Mononuclear cell (primary cell): ENCODE results near the gene LYPD8. TPM values are rescaled to one million over a fixed set of nuclear protein-coding genes. Genes with fewer than 3 reads are reported as not detected.

Experiments
- H3K27me3 ChIP-seq: 2 replicates; pipeline ENCODE4 v1.6.0; 2011; ENCODE audit warnings: low read length, control low read depth; ENCODE audit not compliant: insufficient read depth
- H3K4me1 ChIP-seq: 2 replicates; pipeline ENCODE4 v1.5.1; 2011; ENCODE audit warnings: mild to moderate bottlenecking, low read length, control low read depth; ENCODE audit not compliant: insufficient read depth
- H3K4me3 ChIP-seq: 2 replicates; pipeline ENCODE4 v1.5.1; 2011; ENCODE audit warnings: mild to moderate bottlenecking, low read length, moderate library complexity
- H3K9me3 ChIP-seq: 2 replicates; pipeline ENCODE4 v1.5.1; 2011; ENCODE audit warnings: low read depth, mild to moderate bottlenecking, control low read depth, low read length
- total RNA-seq: library from RNA; depleted of rRNA; stranded (reverse); fragments of >200 nt; gene quantifications from one replicate; pipeline ENCODE4 v1.2.3, GENCODE V29; 2012

Gene LYPD8
- total RNA-seq, 1 donor = not detected

GRCh38 chr1:248782416-248783141 is 27.0 kb upstream of the LYPD8 start:
- Histone ChIP-seq H3K27me3 (no peaks in the 10 kb centered on the region), H3K4me1 (peaks cover 21% of the 10 kb centered on the region), H3K9me3 (no peaks in the 10 kb centered on the region), H3K4me3 (no peak overlapping the region)

- peaks cover 3% of the 10 kb centered on the region for H3K4me1 ChIP-seq
- H3K9me3 ChIP-seq = no peaks in the 10 kb centered on the region
- no peak overlapping the region for H3K4me3 ChIP-seq
- no peaks in the 10 kb centered on the region for H3K27me3 ChIP-seq
Observed at GRCh38 chr1:248779350-248779749, 23.8 kb upstream of the LYPD8 start.

- Histone ChIP-seq H3K9me3 (no peaks in the 10 kb centered on the region), H3K4me3 (no peak overlapping the region), H3K27me3 (no peaks in the 10 kb centered on the region), H3K4me1 (peaks cover 3% of the 10 kb centered on the region)
Observed at GRCh38 chr1:248778906-248779305, 23.3 kb upstream of the LYPD8 start.

GRCh38 chr1:248776991-248777390 is 21.4 kb upstream of the LYPD8 start:
- H3K9me3 ChIP-seq = no peaks in the 10 kb centered on the region

GRCh38 chr1:248775441-248775840 is 19.9 kb upstream of the LYPD8 start:
- no peaks in the 10 kb centered on the region for H3K9me3 ChIP-seq
- no peak overlapping the region for H3K4me3 ChIP-seq
- no peaks in the 10 kb centered on the region for H3K4me1 ChIP-seq
- no peaks in the 10 kb centered on the region for H3K27me3 ChIP-seq

More at GRCh38 chr1:248776991-248777390, 21.4 kb upstream of the LYPD8 start:
- Histone ChIP-seq H3K4me1 (no peaks in the 10 kb centered on the region), H3K4me3 (no peak overlapping the region), H3K27me3 (no peaks in the 10 kb centered on the region)

- H3K4me1 ChIP-seq = no peaks in the 10 kb centered on the region
- no peaks in the 10 kb centered on the region for H3K9me3 ChIP-seq
- no peaks in the 10 kb centered on the region for H3K27me3 ChIP-seq
- H3K4me3 ChIP-seq = no peak overlapping the region
Observed at GRCh38 chr1:248759644-248760043, 4.1 kb upstream of the LYPD8 start.

GRCh38 chr1:248758352-248758751 is 2.8 kb upstream of the LYPD8 start:
- no peaks in the 10 kb centered on the region for H3K4me1 ChIP-seq
- H3K9me3 ChIP-seq = no peaks in the 10 kb centered on the region
- H3K4me3 ChIP-seq = no peak overlapping the region
- no peaks in the 10 kb centered on the region for H3K27me3 ChIP-seq

- H3K9me3 ChIP-seq = no peaks in the 10 kb centered on the region
- no peak overlapping the region for H3K4me3 ChIP-seq
- H3K27me3 ChIP-seq = no peaks in the 10 kb centered on the region
- H3K4me1 ChIP-seq = no peaks in the 10 kb centered on the region
Observed at GRCh38 chr1:248757784-248758195, 2.2 kb upstream of the LYPD8 start.

GRCh38 chr1:248756636-248757035 is 1.1 kb upstream of the LYPD8 start:
- Histone ChIP-seq H3K27me3 (no peaks in the 10 kb centered on the region), H3K4me1 (no peaks in the 10 kb centered on the region), H3K4me3 (no peak overlapping the region), H3K9me3 (no peaks in the 10 kb centered on the region)

- no peaks in the 10 kb centered on the region for H3K27me3 ChIP-seq
- H3K9me3 ChIP-seq = no peaks in the 10 kb centered on the region
- no peak overlapping the region for H3K4me3 ChIP-seq
- H3K4me1 ChIP-seq = peaks cover 3% of the 10 kb centered on the region
Observed at GRCh38 chr1:248756151-248756550, 592 bp upstream of the LYPD8 start.

GRCh38 chr1:248753708-248754280 is 1.8 kb downstream of the LYPD8 start:
- H3K9me3 ChIP-seq = no peaks in the 10 kb centered on the region
- no peak overlapping the region for H3K4me3 ChIP-seq
- peaks cover 4% of the 10 kb centered on the region for H3K4me1 ChIP-seq
- H3K27me3 ChIP-seq = no peaks in the 10 kb centered on the region

GRCh38 chr1:248753029-248753594 is 2.4 kb downstream of the LYPD8 start:
- no peaks in the 10 kb centered on the region for H3K27me3 ChIP-seq
- no peak overlapping the region for H3K4me3 ChIP-seq
- no peaks in the 10 kb centered on the region for H3K9me3 ChIP-seq
- peaks cover 4% of the 10 kb centered on the region for H3K4me1 ChIP-seq

GRCh38 chr1:248752161-248753028 is 3.2 kb downstream of the LYPD8 start:
- H3K4me3 ChIP-seq = no peak overlapping the region
- no peaks in the 10 kb centered on the region for H3K9me3 ChIP-seq
- H3K4me1 ChIP-seq = peaks cover 4% of the 10 kb centered on the region
- H3K27me3 ChIP-seq = no peaks in the 10 kb centered on the region

GRCh38 chr1:248751635-248752034 is 3.9 kb downstream of the LYPD8 start:
- Histone ChIP-seq H3K4me3 (no peak overlapping the region), H3K9me3 (no peaks in the 10 kb centered on the region), H3K27me3 (no peaks in the 10 kb centered on the region), H3K4me1 (peaks cover 4% of the 10 kb centered on the region)

- peaks cover 4% of the 10 kb centered on the region for H3K4me1 ChIP-seq
- H3K4me3 ChIP-seq = no peak overlapping the region
- no peaks in the 10 kb centered on the region for H3K9me3 ChIP-seq
- no peaks in the 10 kb centered on the region for H3K27me3 ChIP-seq
Observed at GRCh38 chr1:248751142-248751541, 4.4 kb downstream of the LYPD8 start.
